WTC11 (cell line): Measurements from ENCODE around the gene RPS3. TPM values are rescaled to one million over a fixed set of nuclear protein-coding genes. Genes with fewer than 3 reads are reported as not detected.
"Not testable (repeated sequence)": the region's sequence is repeated elsewhere in the genome, so short reads cannot be mapped to it uniquely, and the experiment has no call there.

Source experiments
- ATAC-seq: fragments of 200-7000 bp; cut with Tn5 transposase; 2 replicates; pipeline ENCODE4 v1.10.0; 2021; ENCODE audit warnings: mild to moderate bottlenecking, moderate library complexity
- CTCF ChIA-PET: fragments of 300-600 bp; sonication (Branson Sonifier 250); formaldehyde crosslinking; loops from one replicate; lab custom pipeline; 2021; ENCODE audit warnings: antibody characterized with exemption; lab: Charles Lee
- POLR2A ChIA-PET: fragments of 350-600 bp; sonication (Branson Sonifier 250); formaldehyde crosslinking; loops from one replicate; lab custom pipeline; 2021; ENCODE audit warnings: antibody characterized with exemption; lab: Charles Lee
- DNase-seq: peaks from one replicate; pipeline ENCODE4 v3.0.0; 2021; ENCODE audit warnings: low spot score
- H3K27ac Mint-ChIP-seq: 2 replicates; pipeline ENCODE4 v1.8.0; 2021; ENCODE audit warnings: mixed read lengths
- H3K27me3 Mint-ChIP-seq: 2 replicates; pipeline ENCODE4 v1.8.0; 2021; ENCODE audit warnings: low read depth, mild to moderate bottlenecking, moderate library complexity, mixed read lengths
- H3K36me3 Mint-ChIP-seq: 2 replicates; pipeline ENCODE4 v1.8.0; 2021; ENCODE audit warnings: mixed read lengths
- H3K4me1 Mint-ChIP-seq: 2 replicates; pipeline ENCODE4 v1.8.0; 2022; ENCODE audit warnings: mixed read lengths
- H3K4me3 Mint-ChIP-seq: 2 replicates; pipeline ENCODE4 v1.8.0; 2021; ENCODE audit warnings: mild to moderate bottlenecking, moderate library complexity, mixed read lengths
- H3K9me3 Mint-ChIP-seq: 2 replicates; pipeline ENCODE4 v1.8.0; 2021; ENCODE audit warnings: mixed read lengths
- CBFB ChIP-seq: sonication (generic); formaldehyde crosslinking; IDR thresholded peaks from 2 replicates; pipeline ENCODE4 v1.8.1; 2022; ENCODE audit warnings: mild to moderate bottlenecking, low read depth, missing genetic modification reagents
- ELF4 ChIP-seq: sonication (generic); formaldehyde crosslinking; IDR thresholded peaks from 2 replicates; pipeline ENCODE4 v1.8.1; 2022; ENCODE audit warnings: low read depth, mild to moderate bottlenecking, moderate library complexity, missing genetic modification reagents
- FOXK1 ChIP-seq: sonication (generic); formaldehyde crosslinking; IDR thresholded peaks from 2 replicates; pipeline ENCODE4 v1.8.0; 2022; ENCODE audit warnings: mild to moderate bottlenecking, moderate library complexity, missing genetic modification reagents
- GABPB1 ChIP-seq: sonication (generic); formaldehyde crosslinking; IDR thresholded peaks from 2 replicates; pipeline ENCODE4 v1.8.1; 2023; ENCODE audit warnings: mild to moderate bottlenecking, missing genetic modification reagents
- GRHL2 ChIP-seq: fragments of 250-450 bp; sonication (Bioruptor Pico); IDR thresholded peaks from 2 replicates; pipeline ENCODE4 v1.8.0; 2022; ENCODE audit warnings: mild to moderate bottlenecking, moderate library complexity; ENCODE audit not compliant: insufficient replicate concordance, severe bottlenecking
- NR2C2 ChIP-seq: sonication (generic); formaldehyde crosslinking; IDR thresholded peaks from 2 replicates; pipeline ENCODE4 v1.8.0; 2022; ENCODE audit warnings: mild to moderate bottlenecking, missing genetic modification reagents
- RELA ChIP-seq: sonication (generic); formaldehyde crosslinking; IDR thresholded peaks from 2 replicates; pipeline ENCODE4 v1.8.1; 2022; ENCODE audit warnings: missing genetic modification reagents, mild to moderate bottlenecking, borderline replicate concordance
- SMAD4 ChIP-seq: sonication (generic); formaldehyde crosslinking; IDR thresholded peaks from 2 replicates; pipeline ENCODE4 v1.8.0; 2022; ENCODE audit warnings: mild to moderate bottlenecking, missing genetic modification reagents
- ZNF121 ChIP-seq: sonication (generic); formaldehyde crosslinking; IDR thresholded peaks from 2 replicates; pipeline ENCODE4 v1.8.0; 2023; ENCODE audit warnings: missing genetic modification reagents
- ZNF232 ChIP-seq: sonication (generic); formaldehyde crosslinking; IDR thresholded peaks from 2 replicates; pipeline ENCODE4 v1.8.0; 2022; ENCODE audit warnings: mild to moderate bottlenecking, missing genetic modification reagents
- ZNF396 ChIP-seq: fragments of 250-450 bp; sonication (Bioruptor Pico); IDR thresholded peaks from 2 replicates; pipeline ENCODE4 v1.8.0; 2021; ENCODE audit warnings: mild to moderate bottlenecking, moderate library complexity, borderline replicate concordance
- ZSCAN18 ChIP-seq: fragments of 250-450 bp; sonication (Bioruptor Pico); IDR thresholded peaks from 2 replicates; pipeline ENCODE4 v2.1.2; 2022; ENCODE audit warnings: mild to moderate bottlenecking, moderate library complexity
- total RNA-seq: library from RNA; stranded (reverse); gene quantifications from 3 replicates; pipeline ENCODE4 v1.2.3, GENCODE V29; 2021
- TF ChIP-seq, protein P1 (sequence below): sonication (generic); formaldehyde crosslinking; IDR thresholded peaks from 2 replicates; pipeline ENCODE4 v1.8.1; 2023; ENCODE audit warnings: mild to moderate bottlenecking, missing genetic modification reagents, moderate library complexity
- TF ChIP-seq, protein P2 (sequence below): fragments of 200-600 bp; IDR thresholded peaks from 2 replicates; pipeline ENCODE4 v1.8.0; 2022; ENCODE audit warnings: antibody characterized with exemption
- TF ChIP-seq, protein P3 (sequence below): sonication (generic); formaldehyde crosslinking; IDR thresholded peaks from 2 replicates; pipeline ENCODE4 v1.8.0; 2022; ENCODE audit warnings: mild to moderate bottlenecking, missing genetic modification reagents
- TF ChIP-seq, protein P4 (sequence below): sonication (generic); formaldehyde crosslinking; IDR thresholded peaks from 2 replicates; pipeline ENCODE4 v1.8.0; 2022; ENCODE audit warnings: mild to moderate bottlenecking, missing genetic modification reagents

The RPS3 gene
- total RNA-seq, 1 experiment from 2014 or later: 3,967 TPM

- Mint-ChIP-seq H3K4me1 (peaks cover 17% of the 10 kb centered on the region), H3K27ac (no peak overlapping the region), H3K9me3 (no peaks in the 10 kb centered on the region), H3K36me3 (no peaks in the 10 kb centered on the region), H3K27me3 (no peaks in the 10 kb centered on the region), H3K4me3 (no peak overlapping the region)
- CTCF ChIA-PET: interaction anchor here (0.7 to 0.9 kb wide), 2 partner anchors 11 to 29 kb away, joined by 3 read pairs; no protein-coding TSS in a partner anchor
- ATAC-seq: no peak
- DNase-seq: no peak
- POLR2A ChIA-PET: no interaction called here
- TF ChIP-seq GRHL2 (no peak), ZNF121 (CRISPR knock-in tag) (no peak), SMAD4 (CRISPR knock-in tag) (no peak), ZNF396 (no peak), RELA (CRISPR knock-in tag) (no peak), FOXK1 (CRISPR knock-in tag) (no peak), NR2C2 (no peak), GABPB1 (CRISPR knock-in tag) (no peak), ZSCAN18 (CRISPR knock-in tag) (no peak)
- TF ChIP-seq, protein P1, sequence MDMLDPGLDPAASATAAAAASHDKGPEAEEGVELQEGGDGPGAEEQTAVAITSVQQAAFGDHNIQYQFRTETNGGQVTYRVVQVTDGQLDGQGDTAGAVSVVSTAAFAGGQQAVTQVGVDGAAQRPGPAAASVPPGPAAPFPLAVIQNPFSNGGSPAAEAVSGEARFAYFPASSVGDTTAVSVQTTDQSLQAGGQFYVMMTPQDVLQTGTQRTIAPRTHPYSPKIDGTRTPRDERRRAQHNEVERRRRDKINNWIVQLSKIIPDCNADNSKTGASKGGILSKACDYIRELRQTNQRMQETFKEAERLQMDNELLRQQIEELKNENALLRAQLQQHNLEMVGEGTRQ: no peak
- TF ChIP-seq, protein P2, sequence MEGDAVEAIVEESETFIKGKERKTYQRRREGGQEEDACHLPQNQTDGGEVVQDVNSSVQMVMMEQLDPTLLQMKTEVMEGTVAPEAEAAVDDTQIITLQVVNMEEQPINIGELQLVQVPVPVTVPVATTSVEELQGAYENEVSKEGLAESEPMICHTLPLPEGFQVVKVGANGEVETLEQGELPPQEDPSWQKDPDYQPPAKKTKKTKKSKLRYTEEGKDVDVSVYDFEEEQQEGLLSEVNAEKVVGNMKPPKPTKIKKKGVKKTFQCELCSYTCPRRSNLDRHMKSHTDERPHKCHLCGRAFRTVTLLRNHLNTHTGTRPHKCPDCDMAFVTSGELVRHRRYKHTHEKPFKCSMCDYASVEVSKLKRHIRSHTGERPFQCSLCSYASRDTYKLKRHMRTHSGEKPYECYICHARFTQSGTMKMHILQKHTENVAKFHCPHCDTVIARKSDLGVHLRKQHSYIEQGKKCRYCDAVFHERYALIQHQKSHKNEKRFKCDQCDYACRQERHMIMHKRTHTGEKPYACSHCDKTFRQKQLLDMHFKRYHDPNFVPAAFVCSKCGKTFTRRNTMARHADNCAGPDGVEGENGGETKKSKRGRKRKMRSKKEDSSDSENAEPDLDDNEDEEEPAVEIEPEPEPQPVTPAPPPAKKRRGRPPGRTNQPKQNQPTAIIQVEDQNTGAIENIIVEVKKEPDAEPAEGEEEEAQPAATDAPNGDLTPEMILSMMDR: no peak
- TF ChIP-seq, protein P3, sequence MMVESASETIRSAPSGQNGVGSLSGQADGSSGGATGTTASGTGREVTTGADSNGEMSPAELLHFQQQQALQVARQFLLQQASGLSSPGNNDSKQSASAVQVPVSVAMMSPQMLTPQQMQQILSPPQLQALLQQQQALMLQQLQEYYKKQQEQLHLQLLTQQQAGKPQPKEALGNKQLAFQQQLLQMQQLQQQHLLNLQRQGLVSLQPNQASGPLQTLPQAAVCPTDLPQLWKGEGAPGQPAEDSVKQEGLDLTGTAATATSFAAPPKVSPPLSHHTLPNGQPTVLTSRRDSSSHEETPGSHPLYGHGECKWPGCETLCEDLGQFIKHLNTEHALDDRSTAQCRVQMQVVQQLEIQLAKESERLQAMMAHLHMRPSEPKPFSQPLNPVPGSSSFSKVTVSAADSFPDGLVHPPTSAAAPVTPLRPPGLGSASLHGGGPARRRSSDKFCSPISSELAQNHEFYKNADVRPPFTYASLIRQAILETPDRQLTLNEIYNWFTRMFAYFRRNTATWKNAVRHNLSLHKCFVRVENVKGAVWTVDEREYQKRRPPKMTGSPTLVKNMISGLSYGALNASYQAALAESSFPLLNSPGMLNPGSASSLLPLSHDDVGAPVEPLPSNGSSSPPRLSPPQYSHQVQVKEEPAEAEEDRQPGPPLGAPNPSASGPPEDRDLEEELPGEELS (CRISPR knock-in tag): no peak
- TF ChIP-seq, all 79 proteins: peak for 0
These were observed 42.7 kb upstream of the RPS3 start for GRCh38 chr11:75356613-75357012.

GRCh38 chr11:75362285-75362684 lies 37.0 kb upstream of the RPS3 start:
- H3K9me3 Mint-ChIP-seq, H3K36me3 Mint-ChIP-seq, H3K4me1 Mint-ChIP-seq, POLR2A ChIA-PET, H3K4me3 Mint-ChIP-seq, H3K27ac Mint-ChIP-seq, H3K27me3 Mint-ChIP-seq, ATAC-seq, DNase-seq: not testable (repeated sequence)
- CTCF ChIA-PET: interaction anchor here (0.9 to 1.5 kb wide), 4 partner anchors 62 to 114 kb away, joined by 3 read pairs; no protein-coding TSS in a partner anchor

DNA sequence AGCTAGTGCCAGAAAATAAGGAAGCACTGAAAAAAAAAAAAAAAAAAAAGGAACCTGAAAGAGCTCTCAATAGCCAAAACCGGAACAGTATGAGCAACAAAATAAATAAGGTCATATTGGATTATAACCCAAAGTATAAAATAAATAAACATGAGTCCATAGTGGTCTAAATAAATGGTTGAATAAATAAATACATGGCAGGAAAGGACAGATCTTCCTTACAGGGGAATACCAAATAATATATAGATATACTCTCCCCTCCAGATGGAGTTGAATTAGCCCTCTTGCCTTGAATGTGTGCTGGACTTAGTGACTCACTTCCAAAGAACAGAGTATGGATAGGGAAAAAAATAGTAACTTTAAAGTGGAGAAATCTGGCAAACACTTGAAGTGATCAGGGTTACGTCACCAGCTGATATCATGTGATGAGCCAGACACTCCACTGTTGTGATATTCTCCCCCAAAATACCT lies 33.6 kb upstream of the RPS3 start:
- POLR2A ChIA-PET: no interaction called here
- ATAC-seq: no peak
- peaks cover 2% of the 10 kb centered on the region; the same call in 1 of the 2 replicates for H3K27me3 Mint-ChIP-seq

DNA sequence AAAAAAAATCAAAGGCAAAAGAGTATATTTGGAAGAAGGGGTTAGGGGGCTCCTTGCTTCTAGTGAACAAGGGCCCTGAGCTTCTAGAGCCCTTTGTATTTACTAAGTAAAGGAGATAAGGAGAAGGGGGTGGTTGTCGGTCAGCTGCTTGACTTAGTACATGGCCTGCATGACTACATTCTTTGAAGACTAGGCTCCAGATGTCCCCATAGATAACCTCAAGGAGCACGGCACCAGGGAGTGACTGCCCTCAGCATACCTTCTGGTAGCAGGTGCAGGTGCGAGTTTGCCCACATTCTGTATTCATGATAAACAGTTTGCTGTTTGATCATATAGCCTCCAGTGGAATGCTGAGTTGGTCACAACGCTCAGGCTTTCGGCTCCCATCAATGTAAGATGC lies 32.5 kb upstream of the RPS3 start:
- not testable (repeated sequence) for H3K36me3 Mint-ChIP-seq, H3K9me3 Mint-ChIP-seq, H3K4me1 Mint-ChIP-seq, ATAC-seq, H3K27ac Mint-ChIP-seq, H3K27me3 Mint-ChIP-seq, H3K4me3 Mint-ChIP-seq, DNase-seq
- POLR2A ChIA-PET: interaction anchor here (0.7 kb wide), 1 partner anchor 61 kb away, joined by 3 read pairs; no protein-coding TSS in a partner anchor
- CTCF ChIA-PET: interaction anchor here (0.6 to 1.3 kb wide), 3 partner anchors 10 to 409 kb away, joined by 3 read pairs; no protein-coding TSS in a partner anchor

More for the DNA sequence above, 33.6 kb upstream of the RPS3 start:
- no peak overlapping the region for H3K4me3 Mint-ChIP-seq
- CTCF ChIA-PET: interaction anchor here (0.7 kb wide), 2 partner anchors 86 to 1170 kb away, joined by 3 read pairs; no protein-coding TSS in a partner anchor
- no peak overlapping the region for H3K27ac Mint-ChIP-seq
- no peak for DNase-seq
- TF ChIP-seq, protein P1: no peak
- no peak for TF ChIP-seq ZNF232 (CRISPR knock-in tag)
- no peak for TF ChIP-seq ELF4 (CRISPR knock-in tag)
- TF ChIP-seq SMAD4 (CRISPR knock-in tag): no peak
- TF ChIP-seq, protein P4, sequence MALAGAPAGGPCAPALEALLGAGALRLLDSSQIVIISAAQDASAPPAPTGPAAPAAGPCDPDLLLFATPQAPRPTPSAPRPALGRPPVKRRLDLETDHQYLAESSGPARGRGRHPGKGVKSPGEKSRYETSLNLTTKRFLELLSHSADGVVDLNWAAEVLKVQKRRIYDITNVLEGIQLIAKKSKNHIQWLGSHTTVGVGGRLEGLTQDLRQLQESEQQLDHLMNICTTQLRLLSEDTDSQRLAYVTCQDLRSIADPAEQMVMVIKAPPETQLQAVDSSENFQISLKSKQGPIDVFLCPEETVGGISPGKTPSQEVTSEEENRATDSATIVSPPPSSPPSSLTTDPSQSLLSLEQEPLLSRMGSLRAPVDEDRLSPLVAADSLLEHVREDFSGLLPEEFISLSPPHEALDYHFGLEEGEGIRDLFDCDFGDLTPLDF (CRISPR knock-in tag): no peak
- TF ChIP-seq CBFB (CRISPR knock-in tag): no peak
- peaks cover 3% of the 10 kb centered on the region; the same call in 1 of the 2 replicates for H3K4me1 Mint-ChIP-seq
- no peaks in the 10 kb centered on the region for H3K9me3 Mint-ChIP-seq
- no peaks in the 10 kb centered on the region for H3K36me3 Mint-ChIP-seq
